Non-pigmented ciliary epithelial cell (primary cell): Measurements from ENCODE around the gene GMPR.

ENCODE experiments used
- DNase-seq: peaks from one replicate; pipeline ENCODE4 v3.0.0-alpha.2; 2010; ENCODE audit warnings: low read depth

The GMPR gene

DNA sequence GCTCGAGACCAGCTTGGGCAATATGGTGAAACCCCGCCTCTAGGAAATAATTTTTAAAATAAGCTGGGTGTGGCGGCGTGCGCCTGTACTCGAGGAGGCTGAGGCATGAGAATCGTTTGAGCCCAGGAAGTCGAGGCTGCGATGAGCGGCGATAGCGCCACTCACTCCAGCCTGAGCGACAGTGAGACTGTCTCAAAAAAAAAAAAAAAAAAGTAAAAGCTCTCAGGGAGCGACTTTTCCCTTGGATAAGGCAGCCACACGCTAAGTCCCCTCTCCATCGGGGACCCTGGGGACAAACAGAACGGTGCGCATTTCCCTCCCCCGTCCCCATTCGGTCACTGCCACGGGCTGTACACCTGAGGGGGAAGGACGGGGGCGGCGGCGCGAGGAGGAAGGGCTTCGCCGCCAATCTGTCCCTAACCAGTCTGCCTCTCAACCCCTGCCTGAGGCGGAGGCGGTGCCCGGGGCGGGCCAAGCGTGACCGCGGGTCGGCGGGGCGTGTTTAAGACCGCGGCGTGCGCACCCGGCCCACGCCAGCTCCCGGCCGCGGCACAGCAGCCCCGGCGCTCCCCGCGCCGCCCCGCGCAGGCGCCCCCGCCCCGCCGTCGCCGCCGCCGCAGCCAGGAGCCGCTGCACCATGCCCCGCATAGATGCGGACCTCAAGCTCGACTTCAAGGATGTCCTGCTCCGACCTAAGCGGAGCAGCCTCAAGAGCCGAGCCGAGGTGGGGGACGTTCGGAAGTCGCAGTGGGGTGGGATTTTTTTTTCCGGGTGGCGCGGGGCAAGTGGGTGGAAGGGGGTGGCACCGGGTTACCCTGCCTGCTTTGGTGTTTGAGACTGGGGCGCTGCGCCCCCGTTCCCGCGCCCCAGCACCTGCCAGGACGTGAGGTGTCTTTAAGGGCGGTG lies at the start of gene GMPR:
TSS of gene GMPR (plus strand) at position 531 of the 906 bp plus-strand sequence. CDS start at position 638, 107 bp downstream.
- no peak for DNase-seq

GRCh38 chr6:16190214-16190613 lies 48.2 kb upstream of the GMPR start:
- no peak for DNase-seq

GRCh38 chr6:16196260-16196983 lies 42.0 kb upstream of the GMPR start:
- no peak for DNase-seq

- DNase-seq: no peak
Measured at GRCh38 chr6:16196984-16197546, 41.3 kb upstream of the GMPR start.

- no peak for DNase-seq
Measured at GRCh38 chr6:16198061-16198705, 40.2 kb upstream of the GMPR start.

GRCh38 chr6:16199804-16200203 lies 38.6 kb upstream of the GMPR start:
- DNase-seq: no peak

DNA sequence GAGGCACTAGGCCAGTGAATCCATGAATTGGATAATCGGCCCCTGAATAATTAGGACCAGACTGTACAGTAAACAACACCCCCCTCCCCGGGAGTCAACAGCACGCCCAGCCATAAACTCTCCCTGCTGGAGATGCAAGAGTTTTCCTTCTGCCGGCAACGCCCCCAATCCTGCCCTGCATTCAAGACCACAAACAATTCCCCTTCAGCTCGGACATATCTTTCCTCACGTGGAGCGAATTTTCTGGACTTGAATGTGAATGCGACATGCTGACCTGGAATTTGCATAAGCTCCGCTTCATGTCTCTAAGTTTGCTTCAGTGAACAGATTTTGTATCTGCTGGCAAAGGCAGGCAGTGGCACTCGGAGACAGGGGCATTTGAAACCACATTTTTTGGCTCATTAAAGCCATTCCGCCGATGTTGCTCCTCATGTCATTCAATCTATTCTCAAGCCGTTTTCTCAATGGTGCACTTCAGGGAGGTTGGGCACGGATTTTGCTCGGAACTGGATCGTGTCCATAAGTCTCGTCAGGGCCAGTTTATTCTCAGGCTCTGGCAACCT lies 38.0 kb upstream of the GMPR start:
- DNase-seq: no peak

- DNase-seq: no peak
Measured at GRCh38 chr6:16201706-16202105, 36.7 kb upstream of the GMPR start.

DNA sequence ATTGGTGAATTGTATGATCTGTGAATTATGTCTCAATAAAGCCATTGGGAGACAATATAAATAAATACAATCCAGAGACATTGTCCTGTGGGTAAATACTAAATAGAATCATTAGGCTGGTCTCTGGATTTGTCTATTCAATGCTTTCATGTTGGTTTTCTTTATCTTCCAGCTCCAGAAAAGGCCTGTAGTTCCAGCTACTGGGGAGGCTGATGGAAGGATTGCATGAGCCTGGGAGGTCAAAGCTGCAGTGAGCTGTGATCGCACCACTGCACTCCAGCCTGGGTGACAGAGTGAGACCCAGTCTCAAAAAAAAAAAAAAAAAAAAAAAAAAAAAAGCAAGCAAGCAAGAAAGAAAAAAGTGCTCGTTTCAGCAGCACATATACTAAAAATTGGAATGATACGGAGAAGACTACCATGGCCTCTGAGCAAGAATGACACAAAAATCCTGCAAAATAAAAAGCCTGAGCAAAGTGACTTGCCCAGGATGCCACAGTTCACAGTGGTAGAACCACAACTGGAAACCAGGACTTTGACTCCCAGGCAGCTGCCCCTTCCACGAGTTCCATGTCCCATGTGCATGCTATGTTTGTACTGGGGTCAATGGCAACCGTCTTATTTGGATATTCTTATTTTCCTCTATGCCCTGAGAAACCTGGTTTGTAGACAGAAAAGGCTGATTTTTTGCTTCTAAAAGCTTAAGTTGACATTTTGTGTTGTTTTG lies 33.6 kb upstream of the GMPR start:
- DNase-seq: no peak

DNA sequence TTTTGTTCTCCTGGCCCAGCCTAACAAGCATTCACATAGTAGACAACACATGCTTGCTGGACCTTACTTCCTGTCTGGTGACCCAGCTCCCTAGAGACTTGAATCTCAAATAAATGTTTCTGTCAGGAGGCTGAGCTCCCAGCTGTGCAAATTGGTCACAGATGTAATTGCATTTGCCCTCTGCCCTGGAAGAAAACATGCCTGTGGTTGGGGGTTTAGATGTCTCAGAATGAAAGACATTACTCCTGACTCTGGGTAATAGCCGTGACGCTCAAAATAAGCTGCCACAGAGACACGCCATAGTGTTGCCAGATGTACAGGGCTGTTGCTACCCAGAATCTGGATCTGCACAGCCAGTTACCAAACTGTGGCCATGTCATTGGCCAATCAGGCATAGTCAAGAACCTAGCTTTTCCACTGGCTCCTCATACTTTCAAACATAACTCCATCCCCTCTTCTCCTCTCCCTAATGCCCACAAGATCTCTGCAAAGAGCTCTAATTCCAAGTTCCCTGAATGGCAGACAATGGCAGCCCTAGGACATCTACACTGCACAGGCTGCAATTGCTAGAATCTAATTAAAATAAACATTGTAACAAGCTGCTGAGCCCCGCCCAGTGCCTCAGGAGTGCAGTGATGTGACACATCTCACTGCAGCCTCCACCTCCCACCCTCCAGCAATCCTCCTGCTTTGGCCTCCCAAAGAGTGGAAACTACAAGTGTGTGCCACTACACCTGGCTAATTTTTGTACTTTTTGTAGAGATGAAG lies 32.8 kb upstream of the GMPR start:
- DNase-seq: peak; percentile 76

DNA sequence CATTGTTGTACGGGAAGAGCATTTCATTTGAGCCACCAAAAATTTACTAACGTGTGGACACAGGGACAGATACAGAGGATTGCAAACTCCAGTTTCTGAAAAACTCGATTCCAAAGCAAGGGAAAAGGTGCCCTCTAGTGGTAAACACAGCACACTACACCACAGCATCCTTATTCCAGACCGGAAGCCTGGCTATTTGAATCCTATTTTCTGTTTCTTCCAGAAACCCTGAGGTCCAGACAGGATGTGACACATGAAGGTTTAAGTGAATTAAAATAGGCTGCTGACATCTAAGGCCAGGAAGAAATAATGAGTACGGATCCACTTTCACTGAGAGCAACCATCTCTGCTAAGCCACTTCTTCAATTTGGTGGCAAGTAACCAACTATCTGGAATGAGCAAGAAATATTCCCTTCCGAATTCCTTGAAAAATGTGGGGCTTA lies 31.8 kb upstream of the GMPR start:
- peak; percentile 60 for DNase-seq

DNA sequence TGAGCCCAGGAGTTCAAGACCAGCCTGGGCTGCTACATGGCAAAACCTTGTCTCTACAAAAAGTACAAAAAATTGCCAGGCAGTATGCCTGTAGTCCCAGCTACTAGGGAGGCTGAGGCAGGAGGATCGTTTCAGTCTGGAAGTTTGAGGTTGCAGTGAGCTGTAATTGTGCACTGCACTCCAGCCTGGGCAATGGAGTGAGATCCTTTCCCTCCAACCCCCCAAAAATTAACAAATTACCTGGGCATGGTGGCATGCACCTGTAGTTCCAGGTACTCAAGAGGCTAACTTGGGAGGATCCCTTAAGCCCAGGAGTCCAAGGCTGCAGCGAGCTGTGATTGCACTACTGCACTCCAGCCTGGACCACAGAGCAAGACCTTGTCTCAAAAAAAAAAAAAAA lies 29.4 kb upstream of the GMPR start:
- DNase-seq: no peak

DNA sequence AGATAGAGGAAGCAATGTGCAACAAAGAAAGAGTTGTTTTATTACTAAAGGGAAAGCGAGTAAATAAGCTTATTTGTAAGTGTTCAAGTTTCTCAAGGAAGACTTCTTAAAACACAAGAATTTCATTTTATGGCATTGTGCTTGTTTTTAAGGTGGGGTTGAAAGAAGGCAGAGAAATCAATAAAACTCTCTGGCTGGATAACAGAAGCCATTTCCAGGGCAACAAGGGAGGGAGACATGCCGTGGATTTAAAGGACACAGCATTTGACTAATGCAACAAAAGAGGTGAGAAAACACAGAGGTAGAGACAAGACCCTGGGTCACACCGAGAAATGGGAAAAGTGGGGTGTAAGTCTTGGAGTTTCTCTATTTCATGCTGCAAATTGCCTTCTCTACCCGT lies 28.8 kb upstream of the GMPR start:
- no peak for DNase-seq

- no peak for DNase-seq
Measured at GRCh38 chr6:16212276-16212675, 26.1 kb upstream of the GMPR start.

DNA sequence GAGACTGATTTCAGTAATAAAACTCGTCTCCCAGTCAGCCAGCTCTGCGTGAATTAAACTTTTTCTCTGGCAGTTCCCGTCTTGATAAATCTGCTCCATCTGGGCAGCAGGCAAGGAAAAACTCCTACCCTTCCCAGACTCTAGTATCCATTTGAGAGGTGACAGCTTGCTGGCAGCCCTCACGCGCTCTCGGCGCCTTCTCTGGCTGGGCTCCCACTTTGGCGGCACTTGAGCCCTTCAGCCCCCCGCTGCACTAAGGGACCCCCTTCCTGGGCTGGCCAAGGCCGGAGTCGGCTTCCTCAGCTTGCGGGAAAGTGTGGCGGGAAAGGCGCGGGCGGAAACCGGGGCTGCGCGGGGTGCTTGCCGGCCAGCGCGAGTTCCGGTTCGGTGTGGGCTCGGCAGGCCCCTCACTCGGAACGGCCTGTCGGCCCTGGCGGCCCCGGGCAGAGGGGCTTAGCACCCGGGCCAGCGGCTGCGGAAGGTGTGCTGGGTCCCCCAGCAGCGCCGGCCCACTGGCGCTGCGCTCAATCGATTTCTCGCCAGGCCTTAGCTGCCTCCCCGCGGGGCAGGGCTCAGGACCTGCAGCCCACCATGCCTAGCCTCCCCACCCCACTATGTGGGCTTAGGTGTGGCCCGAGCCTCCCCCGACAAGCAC lies 21.8 kb upstream of the GMPR start:
- no peak for DNase-seq

GRCh38 chr6:16217156-16217721 lies 21.1 kb upstream of the GMPR start:
- DNase-seq: no peak

DNA sequence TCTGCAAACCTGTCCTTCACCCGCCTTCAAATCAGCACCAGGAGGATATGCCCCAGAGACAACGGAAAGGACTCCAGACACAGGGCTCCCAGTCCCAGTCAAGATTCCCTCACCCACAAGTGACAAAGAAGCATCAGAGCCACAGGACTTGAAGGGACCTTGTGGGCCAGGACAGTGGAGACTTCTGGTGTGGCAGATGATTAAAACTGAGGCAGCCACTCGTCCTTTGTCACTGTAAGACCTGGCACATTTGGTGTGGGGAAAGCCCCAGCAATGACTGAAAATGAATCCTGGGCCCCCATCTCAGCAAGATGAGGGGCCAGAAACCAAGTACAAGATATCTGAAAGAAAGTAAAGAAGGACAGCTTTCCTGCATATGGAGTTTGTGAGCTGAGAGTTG lies 15.6 kb upstream of the GMPR start:
- no peak for DNase-seq

GRCh38 chr6:16223362-16223761 lies 15.0 kb upstream of the GMPR start:
- no peak for DNase-seq

GRCh38 chr6:16224409-16224808 lies 14.0 kb upstream of the GMPR start:
- no peak for DNase-seq
